Neutrophil (primary cell): ENCODE data around the gene C9orf50.
"Not testable (repeated sequence)": the region's sequence is repeated elsewhere in the genome, so short reads cannot be mapped to it uniquely, and the experiment has no call there.

Experiments used
- H3K27ac ChIP-seq: fragments of 200-600 bp; sonication (generic); 2 replicates; pipeline ENCODE4 v1.5.1; 2016; ENCODE audit warnings: mild to moderate bottlenecking, moderate library complexity
- H3K27me3 ChIP-seq: fragments of 200-600 bp; sonication (generic); 2 replicates; pipeline ENCODE4 v1.6.0; 2016; ENCODE audit warnings: mild to moderate bottlenecking
- H3K36me3 ChIP-seq: fragments of 200-600 bp; sonication (generic); 2 replicates; pipeline ENCODE4 v1.5.1; 2017
- H3K4me1 ChIP-seq, 2 experiments: fragments of 200-600 bp in 1 of 2; sonication (generic) in 1 of 2; 1 replicate in 1 of 2; 2 replicates in 1 of 2; pipeline versions ENCODE4 v1.5.1 to v1.6.1; 2013 to 2016; ENCODE audit warnings: low read depth in 1 of 2, low read length in 1 of 2, mild to moderate bottlenecking in 1 of 2, moderate library complexity in 1 of 2; ENCODE audit not compliant: control insufficient read depth in 1 of 2, insufficient read depth in 1 of 2
- H3K4me3 ChIP-seq, 2 experiments: fragments of 200-600 bp in 1 of 2; sonication (generic) in 1 of 2; 1 replicate in 1 of 2; 2 replicates in 1 of 2; pipeline ENCODE4 v1.5.1; 2013 to 2016; ENCODE audit warnings: low read depth in 1 of 2, low read length in 1 of 2, mild to moderate bottlenecking in 1 of 2, moderate library complexity in 1 of 2
- H3K9me3 ChIP-seq: fragments of 200-600 bp; sonication (generic); 2 replicates; pipeline ENCODE4 v1.5.1; 2016
- TF ChIP-seq, protein P1 (sequence below): fragments of 200-600 bp; sonication (generic); IDR thresholded peaks from 2 replicates; pipeline ENCODE4 v1.5.1; 2016; ENCODE audit warnings: antibody characterized with exemption

The C9orf50 gene

DNA sequence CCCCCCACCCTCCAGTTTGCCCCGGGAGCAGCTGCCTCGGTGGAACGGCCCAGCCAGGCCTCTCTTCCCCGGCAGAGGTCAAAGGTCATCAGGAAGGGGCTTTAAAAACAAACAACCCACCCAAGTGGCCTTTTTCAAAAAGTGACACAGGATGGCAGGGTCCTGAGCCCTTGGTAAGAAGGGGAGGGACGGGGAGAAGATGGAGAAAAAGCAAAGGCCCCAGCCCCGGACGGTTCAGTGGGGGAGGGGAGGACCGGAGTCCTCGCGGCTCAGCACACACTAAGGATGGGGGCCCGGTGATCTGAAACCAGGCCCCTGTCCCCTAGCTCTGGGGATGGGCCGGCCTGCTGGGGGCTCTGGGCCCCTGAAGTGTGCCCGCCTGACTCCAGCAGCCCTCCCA is 45.7 kb upstream of the C9orf50 start:
- H3K27me3 ChIP-seq = peaks cover 92% of the 10 kb centered on the region
- TF ChIP-seq, protein P1, sequence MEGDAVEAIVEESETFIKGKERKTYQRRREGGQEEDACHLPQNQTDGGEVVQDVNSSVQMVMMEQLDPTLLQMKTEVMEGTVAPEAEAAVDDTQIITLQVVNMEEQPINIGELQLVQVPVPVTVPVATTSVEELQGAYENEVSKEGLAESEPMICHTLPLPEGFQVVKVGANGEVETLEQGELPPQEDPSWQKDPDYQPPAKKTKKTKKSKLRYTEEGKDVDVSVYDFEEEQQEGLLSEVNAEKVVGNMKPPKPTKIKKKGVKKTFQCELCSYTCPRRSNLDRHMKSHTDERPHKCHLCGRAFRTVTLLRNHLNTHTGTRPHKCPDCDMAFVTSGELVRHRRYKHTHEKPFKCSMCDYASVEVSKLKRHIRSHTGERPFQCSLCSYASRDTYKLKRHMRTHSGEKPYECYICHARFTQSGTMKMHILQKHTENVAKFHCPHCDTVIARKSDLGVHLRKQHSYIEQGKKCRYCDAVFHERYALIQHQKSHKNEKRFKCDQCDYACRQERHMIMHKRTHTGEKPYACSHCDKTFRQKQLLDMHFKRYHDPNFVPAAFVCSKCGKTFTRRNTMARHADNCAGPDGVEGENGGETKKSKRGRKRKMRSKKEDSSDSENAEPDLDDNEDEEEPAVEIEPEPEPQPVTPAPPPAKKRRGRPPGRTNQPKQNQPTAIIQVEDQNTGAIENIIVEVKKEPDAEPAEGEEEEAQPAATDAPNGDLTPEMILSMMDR = no peak
- H3K4me1 ChIP-seq = peaks cover 0 to 6% of the 10 kb centered on the region in 2 experiments
- H3K36me3 ChIP-seq = no peaks in the 10 kb centered on the region
- no peak overlapping the region for H3K4me3 ChIP-seq
- no peak overlapping the region for H3K27ac ChIP-seq
- no peaks in the 10 kb centered on the region for H3K9me3 ChIP-seq

DNA sequence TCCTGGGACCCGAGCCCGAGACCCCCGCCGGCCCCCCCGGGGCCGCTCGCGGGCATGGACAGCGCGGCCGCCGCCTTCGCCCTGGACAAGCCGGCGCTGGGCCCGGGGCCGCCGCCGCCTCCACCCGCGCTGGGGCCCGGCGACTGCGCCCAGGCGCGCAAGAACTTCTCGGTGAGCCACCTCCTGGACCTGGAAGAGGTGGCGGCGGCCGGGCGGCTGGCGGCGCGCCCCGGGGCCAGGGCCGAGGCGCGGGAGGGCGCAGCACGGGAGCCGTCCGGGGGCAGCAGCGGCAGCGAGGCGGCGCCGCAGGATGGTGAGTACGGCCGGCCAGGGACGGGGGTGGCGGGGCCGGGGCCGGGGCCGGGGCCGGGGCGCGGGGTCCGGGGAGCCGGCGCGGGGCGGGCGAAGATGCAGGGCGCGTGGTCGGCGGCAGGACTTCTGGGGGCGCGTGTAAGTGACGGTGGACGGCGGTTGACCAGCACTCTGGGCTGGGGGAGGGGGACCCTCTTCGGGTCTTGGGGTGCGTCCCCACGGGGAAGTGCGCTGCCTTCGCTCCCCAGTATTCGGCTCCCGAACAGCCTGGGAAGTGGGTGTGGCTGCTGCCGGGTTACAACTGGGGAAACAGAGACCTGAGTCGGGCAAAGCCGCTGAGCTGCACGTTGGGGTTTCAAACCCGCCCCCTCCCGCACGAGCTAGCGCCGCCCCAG is 45.1 kb upstream of the C9orf50 start:
- no peak overlapping the region for H3K27ac ChIP-seq
- H3K4me3 ChIP-seq = no peak overlapping the region
- TF ChIP-seq, protein P1 = no peak
- peaks cover 96% of the 10 kb centered on the region for H3K27me3 ChIP-seq
- no peaks in the 10 kb centered on the region for H3K9me3 ChIP-seq
- peaks cover 0 to 6% of the 10 kb centered on the region in 2 experiments for H3K4me1 ChIP-seq
- H3K36me3 ChIP-seq = no peaks in the 10 kb centered on the region

DNA sequence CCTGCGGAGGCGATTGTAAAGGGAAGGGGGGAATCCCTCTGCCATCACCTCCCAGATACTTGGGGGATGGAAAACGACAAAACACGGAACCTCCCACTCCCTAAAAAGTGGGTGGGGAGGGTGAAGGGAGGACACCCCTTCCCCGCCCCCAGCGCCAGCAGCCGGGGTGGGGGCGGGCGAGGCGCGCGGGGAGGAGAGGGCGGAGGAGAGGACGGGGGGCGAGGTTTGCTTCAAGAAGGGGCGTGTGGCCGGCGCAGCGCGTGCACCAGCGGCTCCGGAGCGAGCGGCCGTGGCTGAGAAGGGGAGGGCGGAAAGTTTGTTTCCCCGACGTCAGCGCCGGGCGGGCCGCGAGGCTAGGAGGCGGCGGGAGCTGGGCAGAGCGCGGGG is 44.5 kb upstream of the C9orf50 start, which contains the start of gene PRRX2:
TSS of gene PRRX2 (plus strand) at position 259 of the 387 bp plus-strand sequence. CDS start 221 bp downstream, outside the sequence.
- peaks cover 0 to 6% of the 10 kb centered on the region in 2 experiments for H3K4me1 ChIP-seq
- no peaks in the 10 kb centered on the region for H3K36me3 ChIP-seq
- H3K9me3 ChIP-seq = no peaks in the 10 kb centered on the region

DNA sequence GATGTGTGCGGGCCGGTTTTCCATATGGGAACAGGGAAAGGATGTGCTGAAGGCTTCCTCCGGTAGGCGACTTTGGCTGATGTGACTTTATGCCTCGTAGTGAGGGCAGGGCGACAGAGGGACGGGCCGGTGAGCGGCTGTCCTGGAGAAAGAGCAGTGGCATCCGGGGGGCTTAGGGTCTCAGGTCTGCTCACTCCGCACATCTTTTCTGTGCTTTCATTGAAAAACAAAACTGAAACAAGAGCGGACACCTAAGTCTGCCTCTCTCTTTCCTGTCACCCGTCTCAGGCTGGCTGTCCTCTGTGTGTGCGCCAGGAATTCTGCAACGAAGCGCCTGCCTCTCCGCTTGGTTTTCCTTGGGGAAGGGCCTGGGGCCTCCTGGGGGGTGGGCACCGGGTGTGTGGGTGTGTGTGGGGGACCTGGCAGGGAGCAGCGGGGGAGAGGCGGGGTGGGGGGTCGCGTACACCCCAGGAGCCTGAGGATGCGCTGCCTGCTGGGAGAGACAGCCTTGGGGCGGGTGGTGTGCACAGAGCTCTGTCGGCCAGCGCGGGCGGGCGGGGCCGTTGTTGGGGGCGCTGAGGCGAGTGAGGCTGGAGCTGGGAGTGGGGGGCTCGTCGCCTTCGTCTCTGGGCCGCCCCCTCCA is 44.0 kb upstream of the C9orf50 start:
- TF ChIP-seq, protein P1 = no peak
- no peak overlapping the region for H3K27ac ChIP-seq
- peaks cover 0 to 6% of the 10 kb centered on the region in 2 experiments for H3K4me1 ChIP-seq
- no peaks in the 10 kb centered on the region for H3K9me3 ChIP-seq
- no peaks in the 10 kb centered on the region for H3K36me3 ChIP-seq
- peaks cover 96% of the 10 kb centered on the region for H3K27me3 ChIP-seq
- no peak overlapping the region for H3K4me3 ChIP-seq

More for the DNA sequence above, 44.5 kb upstream of the C9orf50 start, which contains the start of gene PRRX2:
- H3K27ac ChIP-seq = no peak within 1 kb of the TSS
- H3K27me3 ChIP-seq = peaks cover 97% of the 10 kb centered on the region
- TF ChIP-seq, protein P1 = no peak
- no peak within 1 kb of the TSS for H3K4me3 ChIP-seq

DNA sequence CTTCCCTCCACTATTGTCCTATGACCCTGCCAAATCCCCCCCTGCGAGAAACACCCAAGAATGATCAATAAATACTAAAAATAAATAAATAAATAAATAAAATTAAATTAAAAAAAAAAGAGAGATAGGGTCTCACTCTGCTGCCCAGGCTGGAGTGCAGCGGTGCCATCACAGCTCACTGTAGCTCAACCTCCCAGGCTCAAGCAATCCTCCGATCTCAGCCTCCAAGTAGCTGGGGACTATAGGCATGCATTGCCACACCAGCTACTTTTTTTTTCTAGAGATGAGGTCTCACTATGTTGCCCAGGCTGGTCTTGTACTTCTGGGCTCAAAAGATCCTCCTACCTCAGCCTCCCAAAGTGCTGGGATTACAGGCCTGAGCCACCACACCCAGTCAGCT is 41.3 kb upstream of the C9orf50 start:
- H3K36me3 ChIP-seq, H3K4me1 ChIP-seq, H3K9me3 ChIP-seq, H3K27ac ChIP-seq, H3K4me3 ChIP-seq: not testable (repeated sequence)
- peaks cover 85% of the 10 kb centered on the region for H3K27me3 ChIP-seq

DNA sequence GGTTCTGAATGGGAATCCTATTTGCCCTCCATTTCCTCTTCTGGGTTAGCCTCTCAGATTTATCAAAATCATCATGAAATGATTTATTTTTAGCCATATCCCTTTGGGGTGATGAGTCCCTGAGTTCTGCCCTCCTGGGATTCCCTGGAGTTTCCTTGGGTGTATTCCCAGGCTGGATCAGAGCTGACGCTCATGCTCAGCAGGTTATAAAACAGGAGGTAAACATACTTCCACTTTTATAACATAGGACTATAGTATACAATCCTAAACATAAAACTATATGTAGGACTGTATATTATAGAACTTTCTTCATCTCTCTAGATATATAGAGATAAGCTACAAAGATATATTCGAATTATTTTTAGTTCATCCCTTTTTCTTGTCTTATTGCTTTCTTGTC is 40.1 kb upstream of the C9orf50 start:
- Histone ChIP-seq H3K4me1 (peaks cover 0 to 6% of the 10 kb centered on the region in 2 experiments), H3K36me3 (no peaks in the 10 kb centered on the region), H3K4me3 (no peak overlapping the region), H3K9me3 (no peaks in the 10 kb centered on the region), H3K27me3 (peaks cover 73% of the 10 kb centered on the region), H3K27ac (no peak overlapping the region)
- TF ChIP-seq, protein P1 = no peak
